SK-N-SH treated with all-trans-retinoic acid at 6 μM for 48 hours (cell line): ENCODE results near the gene ANXA5.

ENCODE experiments used
- ATAC-seq: fragments of 200-7000 bp; cut with Tn5 transposase; 3 replicates; pipeline ENCODE4 v1.9.1; 2020; ENCODE audit warnings: mild to moderate bottlenecking, moderate library complexity
- ARNTL ChIP-seq: fragments of 450-650 bp; formaldehyde crosslinking; IDR thresholded peaks from 2 replicates; pipeline ENCODE4 v1.5.0; 2020; ENCODE audit warnings: low read depth, mild to moderate bottlenecking, moderate library complexity, borderline replicate concordance
- BACH2 ChIP-seq: fragments of 250-450 bp; sonication (Bioruptor Pico); IDR thresholded peaks from 2 replicates; pipeline ENCODE4 v1.9.0; 2021; ENCODE audit warnings: mild to moderate bottlenecking, borderline replicate concordance
- CREB5 ChIP-seq: fragments of 250-450 bp; sonication (Bioruptor Pico); IDR thresholded peaks from 2 replicates; pipeline ENCODE4 v1.5.1; 2020; ENCODE audit warnings: low read depth, mild to moderate bottlenecking, moderate library complexity
- CSDC2 ChIP-seq: fragments of 250-450 bp; sonication (Bioruptor Pico); IDR thresholded peaks from 2 replicates; pipeline ENCODE4 v1.5.0; 2020; ENCODE audit warnings: mild to moderate bottlenecking, moderate library complexity
- ESRRG ChIP-seq: fragments of 250-450 bp; sonication (Bioruptor Pico); IDR thresholded peaks from 2 replicates; pipeline ENCODE4 v1.6.1; 2021; ENCODE audit warnings: mild to moderate bottlenecking
- GLIS3 ChIP-seq: fragments of 250-450 bp; sonication (Bioruptor Pico); IDR thresholded peaks from 2 replicates; pipeline ENCODE4 v1.5.0; 2020; ENCODE audit warnings: mild to moderate bottlenecking, moderate library complexity
- ISL1 ChIP-seq: fragments of 250-450 bp; sonication (Bioruptor Pico); IDR thresholded peaks from 2 replicates; pipeline ENCODE4 v2.1.2; 2022; ENCODE audit warnings: mild to moderate bottlenecking, moderate library complexity
- PATZ1 ChIP-seq: fragments of 250-450 bp; sonication (Bioruptor Pico); IDR thresholded peaks from 2 replicates; pipeline ENCODE4 v1.8.0; 2020; ENCODE audit warnings: mild to moderate bottlenecking, moderate library complexity, borderline replicate concordance
- PPARA ChIP-seq: fragments of 250-450 bp; sonication (Bioruptor Pico); IDR thresholded peaks from 2 replicates; pipeline ENCODE4 v1.5.0; 2020; ENCODE audit warnings: mild to moderate bottlenecking, borderline replicate concordance
- RARB ChIP-seq: fragments of 250-450 bp; sonication (Bioruptor Pico); IDR thresholded peaks from 2 replicates; pipeline ENCODE4 v1.8.0; 2021; ENCODE audit warnings: mild to moderate bottlenecking, moderate library complexity
- TCF4 ChIP-seq: fragments of 250-450 bp; sonication (Bioruptor Pico); IDR thresholded peaks from 2 replicates; pipeline ENCODE4 v1.8.0; 2021; ENCODE audit warnings: mild to moderate bottlenecking, moderate library complexity, borderline replicate concordance
- TOX ChIP-seq: fragments of 250-450 bp; sonication (Bioruptor Pico); IDR thresholded peaks from 2 replicates; pipeline ENCODE4 v1.8.0; 2021; ENCODE audit warnings: mild to moderate bottlenecking, moderate library complexity, borderline replicate concordance
- ZC3H10 ChIP-seq: fragments of 250-450 bp; sonication (Bioruptor Pico); IDR thresholded peaks from 2 replicates; pipeline ENCODE4 v1.5.1; 2021; ENCODE audit warnings: mild to moderate bottlenecking, moderate library complexity
- ZFP3 ChIP-seq: fragments of 250-450 bp; sonication (Bioruptor Pico); IDR thresholded peaks from 2 replicates; pipeline ENCODE4 v1.5.0; 2020; ENCODE audit warnings: mild to moderate bottlenecking, moderate library complexity
- ZFP30 ChIP-seq: fragments of 450-650 bp; formaldehyde crosslinking; IDR thresholded peaks from 2 replicates; pipeline ENCODE4 v1.5.0; 2022; ENCODE audit warnings: mild to moderate bottlenecking, moderate library complexity
- ZNF565 ChIP-seq: fragments of 450-650 bp; formaldehyde crosslinking; conservative IDR thresholded peaks from 2 replicates; pipeline ENCODE4 v1.5.0; 2020; ENCODE audit warnings: low read depth, mild to moderate bottlenecking, moderate library complexity
- ZNF70 ChIP-seq: fragments of 450-650 bp; formaldehyde crosslinking; IDR thresholded peaks from 2 replicates; pipeline ENCODE4 v1.5.0; 2020; ENCODE audit warnings: mild to moderate bottlenecking, moderate library complexity
- ZNF8 ChIP-seq: fragments of 450-650 bp; formaldehyde crosslinking; IDR thresholded peaks from 2 replicates; pipeline ENCODE4 v1.5.0; 2020; ENCODE audit warnings: mild to moderate bottlenecking, moderate library complexity
- TF ChIP-seq, protein P1 (sequence below): fragments of 250-450 bp; sonication (Bioruptor Pico); IDR thresholded peaks from 2 replicates; pipeline ENCODE4 v1.5.1; 2021; ENCODE audit warnings: mild to moderate bottlenecking, moderate library complexity
- TF ChIP-seq, protein P2 (sequence below): fragments of 250-450 bp; sonication (Bioruptor Pico); IDR thresholded peaks from 2 replicates; pipeline ENCODE4 v1.5.0; 2020; ENCODE audit warnings: mild to moderate bottlenecking, moderate library complexity
- TF ChIP-seq, protein P3 (sequence below): fragments of 250-450 bp; sonication (Bioruptor Pico); IDR thresholded peaks from 2 replicates; pipeline ENCODE4 v1.8.0; 2021; ENCODE audit warnings: low read depth, mild to moderate bottlenecking, moderate library complexity, borderline replicate concordance

ANXA5 gene

GRCh38 chr4:121736735-121737351 is 40.1 kb upstream of the ANXA5 start:
- TF ChIP-seq PPARA = no peak
- TF ChIP-seq, protein P1, sequence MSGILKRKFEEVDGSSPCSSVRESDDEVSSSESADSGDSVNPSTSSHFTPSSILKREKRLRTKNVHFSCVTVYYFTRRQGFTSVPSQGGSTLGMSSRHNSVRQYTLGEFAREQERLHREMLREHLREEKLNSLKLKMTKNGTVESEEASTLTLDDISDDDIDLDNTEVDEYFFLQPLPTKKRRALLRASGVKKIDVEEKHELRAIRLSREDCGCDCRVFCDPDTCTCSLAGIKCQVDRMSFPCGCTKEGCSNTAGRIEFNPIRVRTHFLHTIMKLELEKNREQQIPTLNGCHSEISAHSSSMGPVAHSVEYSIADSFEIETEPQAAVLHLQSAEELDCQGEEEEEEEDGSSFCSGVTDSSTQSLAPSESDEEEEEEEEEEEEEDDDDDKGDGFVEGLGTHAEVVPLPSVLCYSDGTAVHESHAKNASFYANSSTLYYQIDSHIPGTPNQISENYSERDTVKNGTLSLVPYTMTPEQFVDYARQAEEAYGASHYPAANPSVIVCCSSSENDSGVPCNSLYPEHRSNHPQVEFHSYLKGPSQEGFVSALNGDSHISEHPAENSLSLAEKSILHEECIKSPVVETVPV (CRISPR knock-in tag) = no peak
- TF ChIP-seq BACH2 = no peak
- TF ChIP-seq ZFP30 (CRISPR knock-in tag) = no peak
- TF ChIP-seq ESRRG = no peak
- TF ChIP-seq, protein P2, sequence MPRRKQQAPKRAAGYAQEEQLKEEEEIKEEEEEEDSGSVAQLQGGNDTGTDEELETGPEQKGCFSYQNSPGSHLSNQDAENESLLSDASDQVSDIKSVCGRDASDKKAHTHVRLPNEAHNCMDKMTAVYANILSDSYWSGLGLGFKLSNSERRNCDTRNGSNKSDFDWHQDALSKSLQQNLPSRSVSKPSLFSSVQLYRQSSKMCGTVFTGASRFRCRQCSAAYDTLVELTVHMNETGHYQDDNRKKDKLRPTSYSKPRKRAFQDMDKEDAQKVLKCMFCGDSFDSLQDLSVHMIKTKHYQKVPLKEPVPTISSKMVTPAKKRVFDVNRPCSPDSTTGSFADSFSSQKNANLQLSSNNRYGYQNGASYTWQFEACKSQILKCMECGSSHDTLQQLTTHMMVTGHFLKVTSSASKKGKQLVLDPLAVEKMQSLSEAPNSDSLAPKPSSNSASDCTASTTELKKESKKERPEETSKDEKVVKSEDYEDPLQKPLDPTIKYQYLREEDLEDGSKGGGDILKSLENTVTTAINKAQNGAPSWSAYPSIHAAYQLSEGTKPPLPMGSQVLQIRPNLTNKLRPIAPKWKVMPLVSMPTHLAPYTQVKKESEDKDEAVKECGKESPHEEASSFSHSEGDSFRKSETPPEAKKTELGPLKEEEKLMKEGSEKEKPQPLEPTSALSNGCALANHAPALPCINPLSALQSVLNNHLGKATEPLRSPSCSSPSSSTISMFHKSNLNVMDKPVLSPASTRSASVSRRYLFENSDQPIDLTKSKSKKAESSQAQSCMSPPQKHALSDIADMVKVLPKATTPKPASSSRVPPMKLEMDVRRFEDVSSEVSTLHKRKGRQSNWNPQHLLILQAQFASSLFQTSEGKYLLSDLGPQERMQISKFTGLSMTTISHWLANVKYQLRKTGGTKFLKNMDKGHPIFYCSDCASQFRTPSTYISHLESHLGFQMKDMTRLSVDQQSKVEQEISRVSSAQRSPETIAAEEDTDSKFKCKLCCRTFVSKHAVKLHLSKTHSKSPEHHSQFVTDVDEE = no peak
- no peak for TF ChIP-seq ZNF70
- TF ChIP-seq ISL1 = no peak
- no peak for TF ChIP-seq TOX (CRISPR knock-in tag)
- TF ChIP-seq PATZ1 (CRISPR knock-in tag) = no peak
- TF ChIP-seq RARB = no peak
- TF ChIP-seq, protein P3, sequence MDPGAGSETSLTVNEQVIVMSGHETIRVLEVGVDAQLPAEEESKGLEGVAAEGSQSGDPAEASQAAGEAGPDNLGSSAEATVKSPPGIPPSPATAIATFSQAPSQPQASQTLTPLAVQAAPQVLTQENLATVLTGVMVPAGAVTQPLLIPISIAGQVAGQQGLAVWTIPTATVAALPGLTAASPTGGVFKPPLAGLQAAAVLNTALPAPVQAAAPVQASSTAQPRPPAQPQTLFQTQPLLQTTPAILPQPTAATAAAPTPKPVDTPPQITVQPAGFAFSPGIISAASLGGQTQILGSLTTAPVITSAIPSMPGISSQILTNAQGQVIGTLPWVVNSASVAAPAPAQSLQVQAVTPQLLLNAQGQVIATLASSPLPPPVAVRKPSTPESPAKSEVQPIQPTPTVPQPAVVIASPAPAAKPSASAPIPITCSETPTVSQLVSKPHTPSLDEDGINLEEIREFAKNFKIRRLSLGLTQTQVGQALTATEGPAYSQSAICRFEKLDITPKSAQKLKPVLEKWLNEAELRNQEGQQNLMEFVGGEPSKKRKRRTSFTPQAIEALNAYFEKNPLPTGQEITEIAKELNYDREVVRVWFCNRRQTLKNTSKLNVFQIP (CRISPR knock-in tag) = no peak
- TF ChIP-seq CSDC2 (CRISPR knock-in tag) = no peak
- no peak for TF ChIP-seq ZNF8 (CRISPR knock-in tag)
- no peak for TF ChIP-seq ZFP3 (CRISPR knock-in tag)
- no peak for TF ChIP-seq ARNTL (CRISPR knock-in tag)
- no peak for TF ChIP-seq ZC3H10 (CRISPR knock-in tag)
- no peak for TF ChIP-seq GLIS3 (CRISPR knock-in tag)
- ATAC-seq = peak; percentile 94

DNA sequence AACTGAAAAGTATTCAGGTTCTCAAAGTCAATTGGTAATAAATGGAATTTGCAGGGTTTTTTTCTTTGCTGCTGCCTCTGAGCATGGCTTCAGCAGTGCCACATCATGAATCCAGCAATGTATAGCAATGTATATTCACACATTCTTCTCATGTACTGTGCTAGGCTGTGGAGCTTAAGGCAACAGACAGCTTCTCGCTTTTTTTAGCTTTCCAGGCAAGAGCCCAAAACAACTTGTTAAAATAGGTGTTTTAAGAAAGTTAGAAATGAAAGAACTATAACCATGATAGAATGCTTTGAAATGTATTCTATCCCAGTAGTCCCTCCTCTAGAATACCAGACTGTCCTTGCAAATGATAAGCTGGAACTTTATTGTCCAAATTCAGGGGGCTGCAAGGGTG is 37.8 kb upstream of the ANXA5 start:
- TF ChIP-seq ZFP30 (CRISPR knock-in tag) (no peak), ZNF565 (CRISPR knock-in tag) (no peak), ESRRG (no peak), CSDC2 (CRISPR knock-in tag) (no peak), BACH2 (no peak), ZNF8 (CRISPR knock-in tag) (no peak), TOX (CRISPR knock-in tag) (no peak), ZNF70 (no peak), ISL1 (no peak), RARB (no peak), PATZ1 (CRISPR knock-in tag) (no peak), ARNTL (CRISPR knock-in tag) (no peak), TCF4 (no peak), CREB5 (CRISPR knock-in tag) (no peak)
- TF ChIP-seq, protein P3 (CRISPR knock-in tag) = no peak
- TF ChIP-seq, protein P2 = no peak
- TF ChIP-seq, all 23 proteins: peak for 0
- ATAC-seq = no peak
